ENCODE data around the gene SBK1. TPM values are rescaled to one million over a fixed set of nuclear protein-coding genes. Genes with fewer than 3 reads are reported as not detected.

SBK1 gene
- total and polyA plus RNA-seq, 2 experiments from 2014 or later: 12.0 to 15.3 TPM

GRCh38 chr16:28283173-28283572 lies 9.2 kb upstream of the SBK1 start:
- no peaks in the 10 kb centered on the region for H3K9me3 ChIP-seq (ENCODE audit: low read depth)
- DNase-seq (ENCODE audit: low read depth in 1 of 2, low spot score in 1 of 2): no peak

GRCh38 chr16:28283798-28284577 lies 8.3 kb upstream of the SBK1 start:
- Histone ChIP-seq H3K27me3 (no peaks in the 10 kb centered on the region), H3K36me3 (no peaks in the 10 kb centered on the region), H3K4me1 (ENCODE audit: low read depth) (peaks cover 4% of the 10 kb centered on the region), H3K27ac (no peak overlapping the region), H3K9me3 (ENCODE audit: low read depth) (no peaks in the 10 kb centered on the region), H3K4me3 (no peak overlapping the region)
- TF ChIP-seq CTCF (IDR thresholded peaks at IDR 0.05; ENCODE audit: low read depth, low read length): no peak
- DNase-seq (ENCODE audit: low read depth in 1 of 2, low spot score in 1 of 2): peak in 1 of 2 donors; percentile 10

More at GRCh38 chr16:28283173-28283572, 9.2 kb upstream of the SBK1 start:
- H3K4me1 ChIP-seq (ENCODE audit: low read depth): no peaks in the 10 kb centered on the region
- H3K27me3 ChIP-seq: no peaks in the 10 kb centered on the region
- no peaks in the 10 kb centered on the region for H3K36me3 ChIP-seq
- no peak overlapping the region for H3K4me3 ChIP-seq
- no peak for TF ChIP-seq CTCF (IDR thresholded peaks at IDR 0.05; ENCODE audit: low read depth, low read length)
- no peak overlapping the region for H3K27ac ChIP-seq

- no peak overlapping the region for H3K4me3 ChIP-seq
- H3K27ac ChIP-seq: no peak overlapping the region
- H3K9me3 ChIP-seq (ENCODE audit: low read depth): no peaks in the 10 kb centered on the region
- no peaks in the 10 kb centered on the region for H3K27me3 ChIP-seq
- TF ChIP-seq CTCF (IDR thresholded peaks at IDR 0.05; ENCODE audit: low read depth, low read length): no peak
- H3K4me1 ChIP-seq (ENCODE audit: low read depth): peaks cover 6% of the 10 kb centered on the region
- H3K36me3 ChIP-seq: no peaks in the 10 kb centered on the region
- DNase-seq (ENCODE audit: low read depth in 1 of 2, low spot score in 1 of 2): no peak
Measured at GRCh38 chr16:28285649-28286048, 6.7 kb upstream of the SBK1 start.

- no peak for TF ChIP-seq CTCF (IDR thresholded peaks at IDR 0.05; ENCODE audit: low read depth, low read length)
- Histone ChIP-seq H3K36me3 (no peaks in the 10 kb centered on the region), H3K4me1 (ENCODE audit: low read depth) (peaks cover 11% of the 10 kb centered on the region), H3K27ac (no peak overlapping the region), H3K27me3 (no peaks in the 10 kb centered on the region), H3K9me3 (ENCODE audit: low read depth) (no peaks in the 10 kb centered on the region), H3K4me3 (no peak overlapping the region)
- DNase-seq (ENCODE audit: low read depth in 1 of 2, low spot score in 1 of 2): no peak
Measured at GRCh38 chr16:28288114-28288513, 4.2 kb upstream of the SBK1 start.

GRCh38 chr16:28289048-28289447 lies 3.3 kb upstream of the SBK1 start:
- Histone ChIP-seq H3K36me3 (no peaks in the 10 kb centered on the region), H3K27ac (peak overlapping the region; percentile 9), H3K4me1 (ENCODE audit: low read depth) (peaks cover 11% of the 10 kb centered on the region), H3K4me3 (no peak overlapping the region), H3K9me3 (ENCODE audit: low read depth) (no peaks in the 10 kb centered on the region), H3K27me3 (no peaks in the 10 kb centered on the region)
- DNase-seq (ENCODE audit: low read depth in 1 of 2, low spot score in 1 of 2): no peak
- no peak for TF ChIP-seq CTCF (IDR thresholded peaks at IDR 0.05; ENCODE audit: low read depth, low read length)
